Hepatic stellate cell (primary cell): ENCODE results near the gene MICAL2.

Source experiments
- DNase-seq: peaks from one replicate; pipeline ENCODE4 v3.0.0; 2011; ENCODE audit warnings: low spot score

Gene MICAL2

GRCh38 chr11:12209096-12209495 lies 98.7 kb downstream of the MICAL2 start:
- DNase-seq = no peak

- DNase-seq = no peak
Observed at GRCh38 chr11:12210200-12210599, 99.8 kb downstream of the MICAL2 start.

GRCh38 chr11:12211331-12212065 lies 101.1 kb downstream of the MICAL2 start:
- DNase-seq = no peak

- no peak for DNase-seq
Observed at GRCh38 chr11:12212174-12212820, 101.9 kb downstream of the MICAL2 start.

GRCh38 chr11:12212821-12213185 lies 102.4 kb downstream of the MICAL2 start:
- DNase-seq = no peak

GRCh38 chr11:12213883-12214282 lies 103.5 kb downstream of the MICAL2 start:
- no peak for DNase-seq

GRCh38 chr11:12214751-12215150 lies 104.4 kb downstream of the MICAL2 start:
- DNase-seq = no peak

GRCh38 chr11:12215181-12215593 lies 104.8 kb downstream of the MICAL2 start:
- DNase-seq = no peak

- DNase-seq = no peak
Observed at GRCh38 chr11:12216041-12216451, 105.7 kb downstream of the MICAL2 start.

- no peak for DNase-seq
Observed at GRCh38 chr11:12216671-12217374, 106.4 kb downstream of the MICAL2 start.

GRCh38 chr11:12217879-12218278 lies 107.5 kb downstream of the MICAL2 start:
- DNase-seq = no peak

GRCh38 chr11:12218909-12219308 lies 108.5 kb downstream of the MICAL2 start:
- no peak for DNase-seq

- no peak for DNase-seq
Observed at GRCh38 chr11:12219757-12220156, 109.4 kb downstream of the MICAL2 start.

- DNase-seq = no peak
Observed at GRCh38 chr11:12220305-12220704, 109.9 kb downstream of the MICAL2 start.

- DNase-seq = no peak
Observed at GRCh38 chr11:12221051-12221535, 110.7 kb downstream of the MICAL2 start.

GRCh38 chr11:12222055-12222792 lies 111.8 kb downstream of the MICAL2 start:
- no peak for DNase-seq

GRCh38 chr11:12223771-12224536 lies 113.6 kb downstream of the MICAL2 start:
- DNase-seq = no peak

- DNase-seq = no peak
Observed at GRCh38 chr11:12224537-12224893, 114.1 kb downstream of the MICAL2 start.

- DNase-seq = no peak
Observed at GRCh38 chr11:12225046-12225739, 114.8 kb downstream of the MICAL2 start.

GRCh38 chr11:12226093-12226492 lies 115.7 kb downstream of the MICAL2 start:
- no peak for DNase-seq
